GM23338 (cell line): ENCODE measurements around the gene PAX5. TPM values are rescaled to one million over a fixed set of nuclear protein-coding genes. Genes with fewer than 3 reads are reported as not detected.

Source experiments
- ATAC-seq: fragments of 200-7000 bp; cut with Tn5 transposase; 3 replicates; pipeline ENCODE4 v1.9.1; 2020
- DNase-seq: peaks from one replicate; pipeline ENCODE4 v3.0.0-alpha.2; 2015; ENCODE audit warnings: low spot score
- H2AFZ ChIP-seq: fragments of 200-600 bp; sonication (generic); 2 replicates; pipeline ENCODE4 v1.8.0; 2016; ENCODE audit warnings: antibody characterized with exemption, mild to moderate bottlenecking, moderate library complexity
- H3F3A ChIP-seq: fragments of 200-600 bp; sonication (generic); replicated peaks from 2 replicates; pipeline ENCODE4 v1.8.0; 2017; ENCODE audit warnings: antibody characterized with exemption, mixed run types, low read depth
- H3K27ac ChIP-seq: fragments of 200-600 bp; sonication (generic); 2 replicates; pipeline ENCODE4 v1.6.1; 2016; ENCODE audit warnings: low read depth
- H3K27me3 ChIP-seq: fragments of 200-600 bp; sonication (generic); 2 replicates; pipeline ENCODE4 v1.8.0; 2016; ENCODE audit warnings: mild to moderate bottlenecking, mixed run types, moderate library complexity; ENCODE audit not compliant: insufficient read depth
- H3K36me3 ChIP-seq: fragments of 200-600 bp; sonication (generic); 2 replicates; pipeline ENCODE4 v1.8.0; 2016; ENCODE audit warnings: mild to moderate bottlenecking; ENCODE audit not compliant: insufficient read depth
- H3K4me1 ChIP-seq: fragments of 200-600 bp; sonication (generic); 2 replicates; pipeline ENCODE4 v1.8.0; 2016; ENCODE audit warnings: mild to moderate bottlenecking, moderate library complexity; ENCODE audit not compliant: insufficient read depth
- H3K4me2 ChIP-seq: fragments of 200-600 bp; sonication (generic); 2 replicates; pipeline ENCODE4 v1.7.1; 2017; ENCODE audit warnings: mixed run types
- H3K4me3 ChIP-seq: fragments of 200-600 bp; sonication (generic); 2 replicates; pipeline ENCODE4 v1.6.1; 2016; ENCODE audit warnings: mixed run types
- H3K79me2 ChIP-seq: fragments of 200-600 bp; sonication (generic); replicated peaks from 2 replicates; pipeline ENCODE4 v1.8.0; 2017; ENCODE audit warnings: mild to moderate bottlenecking; ENCODE audit not compliant: insufficient read depth
- H3K9me2 ChIP-seq: fragments of 200-600 bp; sonication (generic); 2 replicates; pipeline ENCODE4 v1.8.0; 2017; ENCODE audit not compliant: insufficient read depth
- H4K20me1 ChIP-seq: fragments of 200-600 bp; sonication (generic); replicated peaks from 2 replicates; pipeline ENCODE4 v1.8.0; 2017; ENCODE audit warnings: mild to moderate bottlenecking; ENCODE audit not compliant: insufficient read depth
- H3K27ac Mint-ChIP-seq: 2 replicates; pipeline ENCODE4 v1.8.0; 2020; ENCODE audit warnings: inconsistent platforms, mild to moderate bottlenecking, moderate library complexity, mixed read lengths
- H3K27me3 Mint-ChIP-seq: 3 replicates; pipeline ENCODE4 v1.8.0; 2022; ENCODE audit warnings: low read depth, mild to moderate bottlenecking, moderate library complexity, mixed read lengths, inconsistent platforms; ENCODE audit not compliant: insufficient read depth, poor library complexity
- H3K36me3 Mint-ChIP-seq: 3 replicates; pipeline ENCODE4 v1.8.0; 2021; ENCODE audit warnings: low read depth, mild to moderate bottlenecking, inconsistent platforms, moderate library complexity, mixed read lengths
- H3K4me1 Mint-ChIP-seq: 3 replicates; pipeline ENCODE4 v1.8.0; 2020; ENCODE audit warnings: mild to moderate bottlenecking, inconsistent platforms, mixed read lengths
- H3K4me3 Mint-ChIP-seq: 3 replicates; pipeline ENCODE4 v1.8.0; 2021; ENCODE audit warnings: moderate library complexity, mild to moderate bottlenecking, inconsistent platforms, mixed read lengths
- H3K9me3 Mint-ChIP-seq: 3 replicates; pipeline ENCODE4 v1.8.0; 2020; ENCODE audit warnings: moderate library complexity, mild to moderate bottlenecking, inconsistent platforms, mixed read lengths
- CREB1 ChIP-seq: fragments of 250-450 bp; sonication (Bioruptor Pico); IDR thresholded peaks from 2 replicates; pipeline ENCODE4 v1.5.0; 2020; ENCODE audit warnings: low read depth, mild to moderate bottlenecking, moderate library complexity
- EZH2phosphoT487 ChIP-seq: fragments of 200-600 bp; sonication (generic); IDR thresholded peaks from one replicate; pipeline ENCODE4 v1.8.1; 2018; ENCODE audit warnings: antibody characterized with exemption; ENCODE audit not compliant: unreplicated experiment
- JUNB ChIP-seq: IDR thresholded peaks from one replicate; pipeline ENCODE4 v1.6.1; 2016; ENCODE audit warnings: antibody characterized with exemption; ENCODE audit not compliant: unreplicated experiment
- POLR2AphosphoS5 ChIP-seq: IDR thresholded peaks from 2 replicates; pipeline ENCODE4 v1.6.1; 2016; ENCODE audit warnings: antibody characterized with exemption, low read depth
- STAT1 ChIP-seq: IDR thresholded peaks from one replicate; pipeline ENCODE4 v1.6.1; 2016; ENCODE audit warnings: antibody characterized with exemption; ENCODE audit not compliant: unreplicated experiment
- ZNF114 ChIP-seq: fragments of 250-450 bp; sonication (Bioruptor Pico); IDR thresholded peaks from 2 replicates; pipeline ENCODE4 v1.5.0; 2020; ENCODE audit warnings: mild to moderate bottlenecking, moderate library complexity
- ZNF331 ChIP-seq: fragments of 250-450 bp; sonication (Bioruptor Pico); IDR thresholded peaks from 2 replicates; pipeline ENCODE4 v1.5.0; 2020; ENCODE audit warnings: low read depth, mild to moderate bottlenecking, moderate library complexity
- polyA plus RNA-seq: library from polyadenylated mRNA; unstranded; fragments of >200 nt; fragmentation: Nextera tagmentation; extraction: Ambion mirVana; gene quantifications from 2 replicates; pipeline ENCODE4 v1.2.1, GENCODE V29; 2016
- total RNA-seq: library from RNA; depleted of rRNA; stranded (reverse); fragments of >200 nt; shearing (Covaris generic); gene quantifications from 2 replicates; pipeline ENCODE4 v1.2.3, GENCODE V29; 2014
- TF ChIP-seq, protein P1 (sequence below): fragments of 250-450 bp; sonication (Bioruptor Pico); IDR thresholded peaks from 2 replicates; pipeline ENCODE4 v1.5.0; 2020; ENCODE audit warnings: mild to moderate bottlenecking, moderate library complexity
- TF ChIP-seq, protein P2 (sequence below), 2 experiments: fragments of 200-600 bp in 1 of 2; sonication (generic) in 1 of 2; conservative IDR thresholded peaks; 2 replicates each; pipeline versions ENCODE4 v1.5.1 to v1.6.1; 2016 to 2017; ENCODE audit warnings: antibody characterized with exemption in 2 of 2, low read depth in 2 of 2, mild to moderate bottlenecking in 2 of 2, moderate library complexity in 1 of 2

The PAX5 gene
- total and polyA plus RNA-seq, 2 experiments from 2014 or later = 0.17 to 0.60 TPM

- H3K27me3 ChIP-seq = no peaks in the 10 kb centered on the region
- no peaks in the 10 kb centered on the region for H3K9me2 ChIP-seq
- no peak for ATAC-seq
- no peaks in the 10 kb centered on the region for H3F3A ChIP-seq
- H3K4me3 Mint-ChIP-seq = no peak overlapping the region
- no peaks in the 10 kb centered on the region for H4K20me1 ChIP-seq
- peaks cover 4% of the 10 kb centered on the region for H3K4me1 Mint-ChIP-seq
- no peak overlapping the region for H3K27ac ChIP-seq
- DNase-seq = no peak
- no peak overlapping the region for H2AFZ ChIP-seq
- H3K36me3 ChIP-seq = no peaks in the 10 kb centered on the region
- no peak overlapping the region for H3K4me3 ChIP-seq
- TF ChIP-seq EZH2phosphoT487 (no peak), STAT1 (no peak), ZNF114 (no peak), ZNF331 (CRISPR knock-in tag) (no peak), JUNB (no peak), CREB1 (CRISPR knock-in tag) (no peak), POLR2AphosphoS5 (no peak)
- TF ChIP-seq, protein P1, sequence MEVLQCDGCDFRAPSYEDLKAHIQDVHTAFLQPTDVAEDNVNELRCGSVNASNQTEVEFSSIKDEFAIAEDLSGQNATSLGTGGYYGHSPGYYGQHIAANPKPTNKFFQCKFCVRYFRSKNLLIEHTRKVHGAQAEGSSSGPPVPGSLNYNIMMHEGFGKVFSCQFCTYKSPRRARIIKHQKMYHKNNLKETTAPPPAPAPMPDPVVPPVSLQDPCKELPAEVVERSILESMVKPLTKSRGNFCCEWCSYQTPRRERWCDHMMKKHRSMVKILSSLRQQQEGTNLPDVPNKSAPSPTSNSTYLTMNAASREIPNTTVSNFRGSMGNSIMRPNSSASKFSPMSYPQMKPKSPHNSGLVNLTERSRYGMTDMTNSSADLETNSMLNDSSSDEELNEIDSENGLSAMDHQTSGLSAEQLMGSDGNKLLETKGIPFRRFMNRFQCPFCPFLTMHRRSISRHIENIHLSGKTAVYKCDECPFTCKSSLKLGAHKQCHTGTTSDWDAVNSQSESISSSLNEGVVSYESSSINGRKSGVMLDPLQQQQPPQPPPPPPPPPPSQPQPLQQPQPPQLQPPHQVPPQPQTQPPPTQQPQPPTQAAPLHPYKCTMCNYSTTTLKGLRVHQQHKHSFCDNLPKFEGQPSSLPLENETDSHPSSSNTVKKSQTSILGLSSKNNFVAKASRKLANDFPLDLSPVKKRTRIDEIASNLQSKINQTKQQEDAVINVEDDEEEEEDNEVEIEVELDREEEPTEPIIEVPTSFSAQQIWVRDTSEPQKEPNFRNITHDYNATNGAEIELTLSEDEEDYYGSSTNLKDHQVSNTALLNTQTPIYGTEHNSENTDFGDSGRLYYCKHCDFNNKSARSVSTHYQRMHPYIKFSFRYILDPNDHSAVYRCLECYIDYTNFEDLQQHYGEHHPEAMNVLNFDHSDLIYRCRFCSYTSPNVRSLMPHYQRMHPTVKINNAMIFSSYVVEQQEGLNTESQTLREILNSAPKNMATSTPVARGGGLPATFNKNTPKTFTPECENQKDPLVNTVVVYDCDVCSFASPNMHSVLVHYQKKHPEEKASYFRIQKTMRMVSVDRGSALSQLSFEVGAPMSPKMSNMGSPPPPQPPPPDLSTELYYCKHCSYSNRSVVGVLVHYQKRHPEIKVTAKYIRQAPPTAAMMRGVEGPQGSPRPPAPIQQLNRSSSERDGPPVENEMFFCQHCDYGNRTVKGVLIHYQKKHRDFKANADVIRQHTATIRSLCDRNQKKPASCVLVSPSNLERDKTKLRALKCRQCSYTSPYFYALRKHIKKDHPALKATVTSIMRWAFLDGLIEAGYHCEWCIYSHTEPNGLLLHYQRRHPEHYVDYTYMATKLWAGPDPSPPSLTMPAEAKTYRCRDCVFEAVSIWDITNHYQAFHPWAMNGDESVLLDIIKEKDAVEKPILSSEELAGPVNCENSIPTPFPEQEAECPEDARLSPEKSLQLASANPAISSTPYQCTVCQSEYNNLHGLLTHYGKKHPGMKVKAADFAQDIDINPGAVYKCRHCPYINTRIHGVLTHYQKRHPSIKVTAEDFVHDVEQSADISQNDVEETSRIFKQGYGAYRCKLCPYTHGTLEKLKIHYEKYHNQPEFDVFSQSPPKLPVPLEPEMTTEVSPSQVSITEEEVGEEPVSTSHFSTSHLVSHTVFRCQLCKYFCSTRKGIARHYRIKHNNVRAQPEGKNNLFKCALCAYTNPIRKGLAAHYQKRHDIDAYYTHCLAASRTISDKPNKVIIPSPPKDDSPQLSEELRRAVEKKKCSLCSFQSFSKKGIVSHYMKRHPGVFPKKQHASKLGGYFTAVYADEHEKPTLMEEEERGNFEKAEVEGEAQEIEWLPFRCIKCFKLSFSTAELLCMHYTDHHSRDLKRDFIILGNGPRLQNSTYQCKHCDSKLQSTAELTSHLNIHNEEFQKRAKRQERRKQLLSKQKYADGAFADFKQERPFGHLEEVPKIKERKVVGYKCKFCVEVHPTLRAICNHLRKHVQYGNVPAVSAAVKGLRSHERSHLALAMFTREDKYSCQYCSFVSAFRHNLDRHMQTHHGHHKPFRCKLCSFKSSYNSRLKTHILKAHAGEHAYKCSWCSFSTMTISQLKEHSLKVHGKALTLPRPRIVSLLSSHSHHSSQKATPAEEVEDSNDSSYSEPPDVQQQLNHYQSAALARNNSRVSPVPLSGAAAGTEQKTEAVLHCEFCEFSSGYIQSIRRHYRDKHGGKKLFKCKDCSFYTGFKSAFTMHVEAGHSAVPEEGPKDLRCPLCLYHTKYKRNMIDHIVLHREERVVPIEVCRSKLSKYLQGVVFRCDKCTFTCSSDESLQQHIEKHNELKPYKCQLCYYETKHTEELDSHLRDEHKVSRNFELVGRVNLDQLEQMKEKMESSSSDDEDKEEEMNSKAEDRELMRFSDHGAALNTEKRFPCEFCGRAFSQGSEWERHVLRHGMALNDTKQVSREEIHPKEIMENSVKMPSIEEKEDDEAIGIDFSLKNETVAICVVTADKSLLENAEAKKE = no peak
- TF ChIP-seq, protein P2, sequence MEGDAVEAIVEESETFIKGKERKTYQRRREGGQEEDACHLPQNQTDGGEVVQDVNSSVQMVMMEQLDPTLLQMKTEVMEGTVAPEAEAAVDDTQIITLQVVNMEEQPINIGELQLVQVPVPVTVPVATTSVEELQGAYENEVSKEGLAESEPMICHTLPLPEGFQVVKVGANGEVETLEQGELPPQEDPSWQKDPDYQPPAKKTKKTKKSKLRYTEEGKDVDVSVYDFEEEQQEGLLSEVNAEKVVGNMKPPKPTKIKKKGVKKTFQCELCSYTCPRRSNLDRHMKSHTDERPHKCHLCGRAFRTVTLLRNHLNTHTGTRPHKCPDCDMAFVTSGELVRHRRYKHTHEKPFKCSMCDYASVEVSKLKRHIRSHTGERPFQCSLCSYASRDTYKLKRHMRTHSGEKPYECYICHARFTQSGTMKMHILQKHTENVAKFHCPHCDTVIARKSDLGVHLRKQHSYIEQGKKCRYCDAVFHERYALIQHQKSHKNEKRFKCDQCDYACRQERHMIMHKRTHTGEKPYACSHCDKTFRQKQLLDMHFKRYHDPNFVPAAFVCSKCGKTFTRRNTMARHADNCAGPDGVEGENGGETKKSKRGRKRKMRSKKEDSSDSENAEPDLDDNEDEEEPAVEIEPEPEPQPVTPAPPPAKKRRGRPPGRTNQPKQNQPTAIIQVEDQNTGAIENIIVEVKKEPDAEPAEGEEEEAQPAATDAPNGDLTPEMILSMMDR (conservative IDR thresholded peaks at IDR 0.05; ENCODE audit: low read depth in 2 of 2) = no peak
- H3K9me3 Mint-ChIP-seq = no peaks in the 10 kb centered on the region
- no peak overlapping the region for H3K27ac Mint-ChIP-seq
- peaks cover 14% of the 10 kb centered on the region for H3K27me3 Mint-ChIP-seq
- H3K4me1 ChIP-seq = no peaks in the 10 kb centered on the region
- H3K36me3 Mint-ChIP-seq = no peaks in the 10 kb centered on the region
- no peaks in the 10 kb centered on the region for H3K79me2 ChIP-seq
- H3K4me2 ChIP-seq = no peak overlapping the region
Measured at GRCh38 chr9:36968574-36969215, 65.4 kb downstream of the PAX5 start.
